G401 (cell line): Measurements from ENCODE around the gene PHF19. TPM values are rescaled to one million over a fixed set of nuclear protein-coding genes. Genes with fewer than 3 reads are reported as not detected.

Experiments used
- DNase-seq: peaks from one replicate; pipeline ENCODE4 v3.0.0-alpha.2; 2015; ENCODE audit warnings: low spot score
- in situ Hi-C: cut with HindIII; loops from 2 replicates; pipeline ENCODE4 v1.10.0; 2016; ENCODE audit warnings: low sequenced_read_pairs, mixed read lengths
- total RNA-seq: library from RNA; depleted of rRNA; stranded (reverse); fragments of >200 nt; shearing (Covaris generic); gene quantifications from 2 replicates; pipeline ENCODE4 v1.2.3, GENCODE V29; 2014; rRNA removed

Gene PHF19
- total RNA-seq = 60.2 and 66.5 TPM in 2 replicates

DNA sequence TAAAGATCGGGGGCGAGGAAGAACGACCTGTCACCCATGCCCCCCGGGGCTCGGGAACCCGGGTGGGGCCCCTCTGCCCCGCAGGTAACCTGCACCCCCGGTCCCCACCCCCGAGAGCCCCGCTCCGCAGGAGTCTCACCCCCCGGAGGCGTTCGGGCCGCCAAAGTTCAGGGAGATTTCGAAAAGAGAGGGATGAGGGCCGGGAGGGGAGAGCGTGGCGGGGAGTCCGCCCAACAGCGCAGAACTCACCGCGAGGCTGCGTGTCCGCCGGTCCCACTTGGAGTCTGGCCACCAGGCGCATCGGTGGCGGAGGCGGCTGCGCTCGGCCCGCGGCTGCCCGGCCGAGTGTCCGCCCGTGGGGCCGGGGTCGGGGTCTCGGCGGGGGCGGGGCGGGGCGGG lies at the start of gene PHF19:
Gene PHF19, minus strand, starts transcription at position 347 of the 399 bp plus-strand sequence. CDS start 2,447 bp downstream, outside the sequence.
- in situ Hi-C loops = no loop called here

GRCh38 chr9:120926397-120926928 lies 49.5 kb upstream of the PHF19 start, which contains the start of gene TRAF1:
TRAF1 (minus strand) TSS chr9:120926796; CDS start chr9:120926075, 721 bp downstream.
- in situ Hi-C loops = no loop called here

More for the DNA sequence above, at the start of gene PHF19:
- no peak for DNase-seq

DNA sequence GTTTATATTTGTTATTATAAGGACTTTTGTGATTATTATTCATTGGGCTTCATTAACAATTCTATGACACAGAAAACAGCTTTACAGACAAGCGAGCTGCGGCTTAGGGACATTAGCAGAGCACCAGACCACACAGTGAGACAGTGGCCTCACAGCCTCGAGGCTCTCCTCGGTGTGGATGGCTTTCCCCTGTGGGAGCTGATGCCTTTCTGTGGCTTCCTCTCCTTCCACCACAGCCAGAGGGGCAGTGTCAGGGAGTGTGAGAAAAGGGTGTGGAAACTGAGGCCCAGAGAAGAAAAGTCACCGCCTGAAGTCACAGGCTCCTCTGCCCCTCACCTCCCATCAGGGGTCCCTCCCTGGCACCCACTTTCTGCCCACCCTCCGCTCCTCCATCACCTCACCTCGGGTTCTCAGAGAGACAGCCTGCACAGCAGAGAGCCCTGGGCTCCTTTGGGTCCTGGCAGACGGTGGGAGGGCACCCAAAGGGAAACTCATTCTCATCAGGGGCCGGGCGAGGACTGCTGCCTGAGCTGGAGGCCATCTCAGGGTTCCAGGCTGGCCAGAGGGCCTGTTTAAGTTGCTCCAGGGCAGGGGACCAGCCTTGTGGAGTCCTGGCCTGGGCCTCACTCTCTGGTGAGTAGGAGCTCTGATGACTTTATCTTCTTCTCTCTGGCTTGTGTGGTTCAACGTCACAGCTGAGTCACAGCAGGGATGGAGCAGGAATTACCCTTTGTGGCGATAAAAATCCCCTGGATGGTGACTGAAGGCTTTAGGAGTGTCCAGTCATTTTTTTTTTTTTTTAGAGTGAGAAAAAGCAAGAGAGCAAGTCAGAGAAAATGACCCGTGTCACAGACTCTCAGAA lies 48.8 kb upstream of the PHF19 start:
- DNase-seq = no peak
- in situ Hi-C loops = no loop called here

More at GRCh38 chr9:120926397-120926928, 49.5 kb upstream of the PHF19 start, which contains the start of gene TRAF1:
- DNase-seq = no peak

GRCh38 chr9:120924698-120925534 lies 47.9 kb upstream of the PHF19 start:
- no peak for DNase-seq
- in situ Hi-C loops = no loop called here

DNA sequence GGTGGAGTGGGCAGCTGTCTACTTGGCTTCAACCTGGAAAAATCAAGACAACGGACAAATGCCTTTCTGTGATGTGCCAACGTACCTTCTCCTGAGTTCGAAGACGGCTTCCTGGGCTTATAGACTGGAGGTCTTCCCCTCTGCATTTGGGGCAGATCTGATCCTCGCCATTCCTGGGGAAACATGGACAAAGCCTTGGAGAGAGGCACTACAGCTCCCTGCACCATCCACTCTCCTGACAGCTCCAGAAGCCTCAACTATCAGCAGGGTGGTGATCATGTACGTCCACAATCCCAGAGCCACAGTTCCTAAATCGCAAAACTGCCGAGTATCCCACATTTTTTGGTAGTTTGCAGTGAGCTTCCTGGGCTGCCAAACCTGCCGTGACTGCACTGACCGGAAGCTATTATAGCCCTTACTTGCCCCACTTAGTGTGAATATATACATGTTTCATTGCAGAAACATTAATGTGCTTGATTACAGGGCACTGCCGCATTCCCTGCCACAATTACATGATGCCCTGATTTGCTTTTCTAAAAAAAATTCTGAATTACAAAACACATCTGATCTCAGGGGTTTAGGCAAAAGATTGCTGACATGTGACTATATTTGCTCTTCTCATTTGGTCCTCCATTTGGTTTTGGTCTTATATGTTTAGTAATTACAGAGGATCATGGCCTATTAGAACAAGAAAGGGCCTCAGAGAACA lies 46.8 kb upstream of the PHF19 start:
- DNase-seq = no peak
- in situ Hi-C loops = no loop called here

GRCh38 chr9:120922404-120923195 lies 45.6 kb upstream of the PHF19 start:
- in situ Hi-C loops = no loop called here
- no peak for DNase-seq

GRCh38 chr9:120921661-120922181 lies 44.7 kb upstream of the PHF19 start:
- no peak for DNase-seq
- in situ Hi-C loops = no loop called here

DNA sequence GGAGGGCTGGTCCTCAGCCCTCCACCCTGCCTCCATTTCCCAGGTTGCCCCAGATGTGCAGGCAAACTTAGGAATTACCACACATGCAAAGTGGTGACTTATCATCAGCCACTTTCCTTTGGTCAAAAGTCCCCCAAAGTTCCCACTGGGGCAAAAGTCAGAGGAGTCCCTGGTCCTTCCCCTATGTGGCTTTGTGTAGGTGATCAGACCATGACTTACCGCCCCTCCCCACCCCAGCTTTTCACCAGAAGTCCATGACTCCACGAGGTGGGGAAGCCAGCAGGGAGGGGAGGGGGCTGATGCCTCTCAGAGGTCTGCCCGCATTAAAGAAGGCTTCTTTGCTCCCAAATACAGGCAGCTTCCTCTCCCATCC lies 43.8 kb upstream of the PHF19 start:
- in situ Hi-C loops = no loop called here
- no peak for DNase-seq

- in situ Hi-C loops = no loop called here
- no peak for DNase-seq
Measured at GRCh38 chr9:120919843-120920805, 43.1 kb upstream of the PHF19 start.

GRCh38 chr9:120918931-120919842 lies 42.2 kb upstream of the PHF19 start:
- DNase-seq = no peak
- in situ Hi-C loops = no loop called here

DNA sequence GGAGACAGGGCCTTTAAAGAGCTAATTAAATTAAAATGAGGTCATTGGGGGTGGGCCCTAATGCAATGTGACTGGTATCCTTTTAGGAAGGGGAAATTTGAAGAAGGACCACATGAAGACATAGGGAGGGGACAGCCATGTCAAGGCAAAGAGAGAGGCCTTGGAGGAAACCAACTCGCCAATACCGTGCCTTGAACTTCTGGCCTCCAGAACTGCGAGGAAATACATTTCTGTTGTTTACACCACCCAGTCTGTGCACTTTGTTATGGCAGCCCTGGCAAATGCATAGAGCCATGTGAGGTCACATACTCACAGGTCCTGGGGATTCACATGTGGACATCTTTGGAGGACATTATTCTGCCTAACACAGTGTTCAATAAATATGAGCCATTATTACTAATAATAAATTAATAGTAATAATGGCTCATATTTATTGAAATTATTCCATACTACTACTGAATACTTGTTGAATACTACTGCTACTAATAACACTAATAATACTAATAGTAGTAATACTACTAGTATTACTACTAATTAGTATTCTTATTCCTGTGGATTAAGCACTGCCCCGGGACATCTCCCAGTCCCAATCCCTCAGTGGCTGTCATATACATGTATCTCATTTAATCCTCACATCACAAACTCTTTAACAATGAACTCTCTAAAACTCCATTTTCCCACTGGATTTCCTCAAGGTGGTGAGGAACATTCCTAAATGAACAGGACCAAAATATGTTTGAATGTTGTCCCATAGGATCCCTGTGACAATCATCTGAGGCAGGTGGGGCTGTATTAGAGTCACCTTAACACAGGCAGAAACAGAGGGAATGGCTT lies 41.2 kb upstream of the PHF19 start:
- in situ Hi-C loops = no loop called here
- DNase-seq = no peak

DNA sequence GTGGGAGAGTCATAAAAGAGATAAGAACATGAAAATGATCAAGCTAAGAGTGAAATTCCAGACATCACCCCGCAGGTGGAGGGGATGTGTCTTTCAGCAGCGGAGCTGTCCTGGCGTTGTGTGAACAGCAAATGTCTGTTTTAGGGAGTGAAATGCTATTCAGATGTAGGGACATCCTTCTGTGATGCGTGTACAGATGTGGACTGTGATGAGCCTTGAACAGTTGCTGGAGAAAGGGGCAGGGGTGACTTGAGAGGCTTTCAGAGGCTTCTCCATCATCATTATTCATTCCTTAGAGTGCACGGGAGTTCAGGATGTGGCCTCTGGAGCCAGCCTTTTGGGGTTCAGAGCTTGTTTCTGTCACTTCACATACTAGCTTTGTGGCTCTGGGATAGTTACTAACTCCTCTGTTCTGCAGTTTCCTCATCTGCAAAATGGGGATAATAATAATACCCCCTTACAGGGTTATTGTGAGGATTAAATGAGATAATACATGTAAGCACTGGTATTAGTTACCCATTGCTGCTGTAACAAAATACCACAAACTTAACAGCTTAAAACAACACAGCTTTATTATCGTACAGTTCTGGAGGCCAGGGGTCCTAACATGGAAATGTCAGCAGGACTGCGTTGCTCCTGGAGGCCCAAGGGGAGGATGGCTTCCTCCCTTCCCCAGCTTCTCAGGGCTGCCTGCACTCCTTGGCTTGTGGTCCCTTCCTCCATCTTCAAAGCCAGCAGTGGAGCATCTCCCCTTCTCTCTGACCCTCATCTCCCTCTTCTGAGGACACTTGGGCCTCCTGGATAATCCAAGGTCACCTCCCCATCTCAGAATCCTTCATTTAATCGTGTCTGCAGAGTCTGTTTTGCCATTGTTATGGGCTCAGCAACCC lies 40.2 kb upstream of the PHF19 start:
- in situ Hi-C loops = no loop called here

GRCh38 chr9:120916588-120916987 lies 39.6 kb upstream of the PHF19 start:
- no peak for DNase-seq
- in situ Hi-C loops = no loop called here

More for the DNA sequence above, 40.2 kb upstream of the PHF19 start:
- DNase-seq = no peak

- DNase-seq = no peak
- in situ Hi-C loops = no loop called here
Measured at GRCh38 chr9:120915854-120916470, 39.0 kb upstream of the PHF19 start.
